Measurements from ENCODE around the gene GM2A.

GM2A gene

DNA sequence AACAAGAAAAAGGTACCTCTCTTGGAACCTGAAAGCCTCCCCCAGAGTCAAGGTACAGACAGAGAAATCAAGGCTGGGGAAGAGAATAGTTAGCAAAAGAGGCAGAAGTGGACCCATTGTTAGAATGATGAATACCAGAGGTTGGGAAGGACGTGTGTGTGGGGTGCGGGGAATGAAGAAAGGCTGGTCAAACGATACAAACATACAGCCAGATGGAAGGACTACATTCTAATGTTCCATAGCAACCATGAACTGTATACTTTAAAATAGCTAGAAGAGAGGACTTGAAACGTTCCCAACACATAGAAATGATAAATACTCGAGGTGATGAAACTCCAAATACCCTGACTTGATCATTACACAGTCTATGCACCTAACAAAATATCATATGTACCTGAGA, 36.2 kb upstream of the GM2A start:
- H3K27me3 ChIP-seq (ENCODE audit: insufficient read depth, low read depth), result no peaks in the 10 kb centered on the region
- no peak overlapping the region for H2AFZ ChIP-seq (ENCODE audit: low read depth)
- H3K4me2 ChIP-seq, result no peak overlapping the region
- TF ChIP-seq, protein P1, sequence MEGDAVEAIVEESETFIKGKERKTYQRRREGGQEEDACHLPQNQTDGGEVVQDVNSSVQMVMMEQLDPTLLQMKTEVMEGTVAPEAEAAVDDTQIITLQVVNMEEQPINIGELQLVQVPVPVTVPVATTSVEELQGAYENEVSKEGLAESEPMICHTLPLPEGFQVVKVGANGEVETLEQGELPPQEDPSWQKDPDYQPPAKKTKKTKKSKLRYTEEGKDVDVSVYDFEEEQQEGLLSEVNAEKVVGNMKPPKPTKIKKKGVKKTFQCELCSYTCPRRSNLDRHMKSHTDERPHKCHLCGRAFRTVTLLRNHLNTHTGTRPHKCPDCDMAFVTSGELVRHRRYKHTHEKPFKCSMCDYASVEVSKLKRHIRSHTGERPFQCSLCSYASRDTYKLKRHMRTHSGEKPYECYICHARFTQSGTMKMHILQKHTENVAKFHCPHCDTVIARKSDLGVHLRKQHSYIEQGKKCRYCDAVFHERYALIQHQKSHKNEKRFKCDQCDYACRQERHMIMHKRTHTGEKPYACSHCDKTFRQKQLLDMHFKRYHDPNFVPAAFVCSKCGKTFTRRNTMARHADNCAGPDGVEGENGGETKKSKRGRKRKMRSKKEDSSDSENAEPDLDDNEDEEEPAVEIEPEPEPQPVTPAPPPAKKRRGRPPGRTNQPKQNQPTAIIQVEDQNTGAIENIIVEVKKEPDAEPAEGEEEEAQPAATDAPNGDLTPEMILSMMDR (conservative IDR thresholded peaks at IDR 0.05; ENCODE audit: low read depth, low read length), result no peak
- no peaks in the 10 kb centered on the region for H3K79me2 ChIP-seq (ENCODE audit: insufficient read depth, low read depth)
- no peaks in the 10 kb centered on the region for H4K20me1 ChIP-seq (ENCODE audit: insufficient read depth)
- H3K36me3 ChIP-seq (ENCODE audit: insufficient read depth), result no peaks in the 10 kb centered on the region
- no peak overlapping the region for H3K4me3 ChIP-seq (IDR thresholded peaks at IDR 0.05; ENCODE audit: insufficient read depth, low read depth, low read length)
- peaks cover 38% of the 10 kb centered on the region for H3K4me1 ChIP-seq (ENCODE audit: low read depth, poor library complexity, severe bottlenecking)
- H3K27ac ChIP-seq, result no peak overlapping the region
- H3K9ac ChIP-seq, result no peak overlapping the region

GRCh38 chr5:151218177-151218576, 34.8 kb upstream of the GM2A start:
- H3K27ac ChIP-seq, result no peak overlapping the region
- peaks cover 33% of the 10 kb centered on the region for H3K4me1 ChIP-seq (ENCODE audit: low read depth, poor library complexity, severe bottlenecking)
- H3K4me2 ChIP-seq, result no peak overlapping the region
- no peaks in the 10 kb centered on the region for H3K79me2 ChIP-seq (ENCODE audit: insufficient read depth, low read depth)
- H3K36me3 ChIP-seq (ENCODE audit: insufficient read depth), result no peaks in the 10 kb centered on the region
- H3K4me3 ChIP-seq (IDR thresholded peaks at IDR 0.05; ENCODE audit: insufficient read depth, low read depth, low read length), result no peak overlapping the region
- TF ChIP-seq, protein P1 (conservative IDR thresholded peaks at IDR 0.05; ENCODE audit: low read depth, low read length), result no peak
- no peaks in the 10 kb centered on the region for H4K20me1 ChIP-seq (ENCODE audit: insufficient read depth)
- H3K9ac ChIP-seq, result no peak overlapping the region
- no peak overlapping the region for H2AFZ ChIP-seq (ENCODE audit: low read depth)
- H3K27me3 ChIP-seq (ENCODE audit: insufficient read depth, low read depth), result no peaks in the 10 kb centered on the region

GRCh38 chr5:151219138-151219537, 33.8 kb upstream of the GM2A start:
- H2AFZ ChIP-seq (ENCODE audit: low read depth), result no peak overlapping the region
- H3K9ac ChIP-seq, result no peak overlapping the region
- no peaks in the 10 kb centered on the region for H4K20me1 ChIP-seq (ENCODE audit: insufficient read depth)
- no peak overlapping the region for H3K4me2 ChIP-seq
- H3K79me2 ChIP-seq (ENCODE audit: insufficient read depth, low read depth), result no peaks in the 10 kb centered on the region
- H3K36me3 ChIP-seq (ENCODE audit: insufficient read depth), result no peaks in the 10 kb centered on the region
- H3K4me3 ChIP-seq (IDR thresholded peaks at IDR 0.05; ENCODE audit: insufficient read depth, low read depth, low read length), result no peak overlapping the region
- no peaks in the 10 kb centered on the region for H3K27me3 ChIP-seq (ENCODE audit: insufficient read depth, low read depth)
- H3K27ac ChIP-seq, result no peak overlapping the region
- H3K4me1 ChIP-seq (ENCODE audit: low read depth, poor library complexity, severe bottlenecking), result peaks cover 28% of the 10 kb centered on the region
- TF ChIP-seq, protein P1 (conservative IDR thresholded peaks at IDR 0.05; ENCODE audit: low read depth, low read length), result no peak

GRCh38 chr5:151219789-151220188, 33.2 kb upstream of the GM2A start:
- no peak overlapping the region for H3K4me2 ChIP-seq
- peaks cover 22% of the 10 kb centered on the region for H3K4me1 ChIP-seq (ENCODE audit: low read depth, poor library complexity, severe bottlenecking)
- no peaks in the 10 kb centered on the region for H4K20me1 ChIP-seq (ENCODE audit: insufficient read depth)
- H3K9ac ChIP-seq, result no peak overlapping the region
- H3K27me3 ChIP-seq (ENCODE audit: insufficient read depth, low read depth), result no peaks in the 10 kb centered on the region
- H3K4me3 ChIP-seq (IDR thresholded peaks at IDR 0.05; ENCODE audit: insufficient read depth, low read depth, low read length), result no peak overlapping the region
- TF ChIP-seq, protein P1 (conservative IDR thresholded peaks at IDR 0.05; ENCODE audit: low read depth, low read length), result no peak
- H3K79me2 ChIP-seq (ENCODE audit: insufficient read depth, low read depth), result no peaks in the 10 kb centered on the region
- H2AFZ ChIP-seq (ENCODE audit: low read depth), result no peak overlapping the region
- H3K36me3 ChIP-seq (ENCODE audit: insufficient read depth), result no peaks in the 10 kb centered on the region
- H3K27ac ChIP-seq, result no peak overlapping the region

Data from KMS-11 (cell line).